Mesodermal cell (in vitro differentiated cells): ENCODE data around the gene RXRA.

ENCODE experiments used
- H3K27ac ChIP-seq: 2 replicates; pipeline ENCODE4 v1.7.0; 2013; ENCODE audit warnings: mild to moderate bottlenecking, low read depth, low read length, moderate library complexity; ENCODE audit not compliant: severe bottlenecking
- H3K36me3 ChIP-seq: 2 replicates; pipeline ENCODE4 v1.7.1; 2013; ENCODE audit warnings: mild to moderate bottlenecking, low read length, moderate library complexity; ENCODE audit not compliant: control insufficient read depth, insufficient read depth
- H3K4me1 ChIP-seq: one replicate; pipeline ENCODE4 v1.7.1; 2013; ENCODE audit warnings: mild to moderate bottlenecking, low read length; ENCODE audit not compliant: insufficient read depth, control insufficient read depth, poor library complexity, severe bottlenecking
- H3K4me3 ChIP-seq: 2 replicates; pipeline ENCODE4 v1.7.0; 2013; ENCODE audit warnings: low read length, control low read depth, mild to moderate bottlenecking; ENCODE audit not compliant: insufficient read depth, poor library complexity, severe bottlenecking; ENCODE audit errors: extremely low read depth
- H3K9me3 ChIP-seq: 2 replicates; pipeline ENCODE4 v1.7.1; 2013; ENCODE audit warnings: mild to moderate bottlenecking, low read length, moderate library complexity; ENCODE audit not compliant: control insufficient read depth
- WGBS, 2 experiments: methylation state at CpG; one replicate each; pipeline ENCODE4 v1.1.5; 2013; ENCODE audit warnings: missing lambda C conversion rate in 2 of 2; ENCODE audit not compliant: insufficient coverage in 2 of 2; 5-methylcytosine and 5-hydroxymethylcytosine counted together

RXRA gene

GRCh38 chr9:134433101-134433500, 106.8 kb downstream of the RXRA start:
- peaks cover 38% of the 10 kb centered on the region for H3K36me3 ChIP-seq
- H3K4me3 ChIP-seq, result no peak overlapping the region
- no peak overlapping the region for H3K27ac ChIP-seq
- no peaks in the 10 kb centered on the region for H3K9me3 ChIP-seq
- no peaks in the 10 kb centered on the region for H3K4me1 ChIP-seq
- WGBS, 2 experiments, result 98% methylated on average over 14 of the region's 14 CpGs

- no peak overlapping the region for H3K4me3 ChIP-seq
- 95 to 96% methylated on average over 19 to 20 of the region's 30 CpGs for WGBS, 2 experiments
- H3K27ac ChIP-seq, result no peak overlapping the region
- no peaks in the 10 kb centered on the region for H3K9me3 ChIP-seq
- no peaks in the 10 kb centered on the region for H3K4me1 ChIP-seq
- peaks cover 33% of the 10 kb centered on the region for H3K36me3 ChIP-seq
Measured at GRCh38 chr9:134433909-134434882, 107.9 kb downstream of the RXRA start.

GRCh38 chr9:134434894-134435506, 108.7 kb downstream of the RXRA start:
- WGBS, 2 experiments, result 80 to 83% methylated on average over 13 to 14 of the region's 17 CpGs
- Histone ChIP-seq H3K4me1 (no peaks in the 10 kb centered on the region), H3K9me3 (no peaks in the 10 kb centered on the region), H3K36me3 (peaks cover 30% of the 10 kb centered on the region), H3K4me3 (no peak overlapping the region), H3K27ac (peak overlapping the region; percentile 36)

GRCh38 chr9:134435550-134436378, 109.5 kb downstream of the RXRA start:
- 93 to 95% methylated on average over 17 of the region's 17 CpGs for WGBS, 2 experiments
- peak overlapping the region; percentile 2 for H3K27ac ChIP-seq
- H3K36me3 ChIP-seq, result peaks cover 30% of the 10 kb centered on the region
- H3K4me1 ChIP-seq, result no peaks in the 10 kb centered on the region
- no peak overlapping the region for H3K4me3 ChIP-seq
- H3K9me3 ChIP-seq, result no peaks in the 10 kb centered on the region

GRCh38 chr9:134436379-134436762, 110.1 kb downstream of the RXRA start:
- Histone ChIP-seq H3K4me3 (no peak overlapping the region), H3K36me3 (peaks cover 24% of the 10 kb centered on the region), H3K4me1 (no peaks in the 10 kb centered on the region), H3K27ac (peak overlapping the region; percentile 2), H3K9me3 (no peaks in the 10 kb centered on the region)
- WGBS, 2 experiments, result 83 to 89% methylated on average over 12 of the region's 12 CpGs

GRCh38 chr9:134436911-134437310, 110.7 kb downstream of the RXRA start:
- Histone ChIP-seq H3K27ac (no peak overlapping the region), H3K36me3 (peaks cover 23% of the 10 kb centered on the region), H3K4me1 (no peaks in the 10 kb centered on the region), H3K9me3 (no peaks in the 10 kb centered on the region), H3K4me3 (no peak overlapping the region)
- 88 to 93% methylated on average over 11 to 12 of the region's 13 CpGs for WGBS, 2 experiments

- Histone ChIP-seq H3K27ac (no peak overlapping the region), H3K36me3 (peaks cover 23% of the 10 kb centered on the region), H3K9me3 (no peaks in the 10 kb centered on the region), H3K4me3 (no peak overlapping the region), H3K4me1 (peaks cover 4% of the 10 kb centered on the region)
- 76 to 77% methylated on average over 23 to 26 of the region's 31 CpGs for WGBS, 2 experiments
Measured at GRCh38 chr9:134437403-134438194, 111.3 kb downstream of the RXRA start.

- peaks cover 23% of the 10 kb centered on the region for H3K36me3 ChIP-seq
- H3K27ac ChIP-seq, result no peak overlapping the region
- peaks cover 7% of the 10 kb centered on the region for H3K4me1 ChIP-seq
- no peak overlapping the region for H3K4me3 ChIP-seq
- WGBS, 2 experiments, result 88 to 89% methylated on average over 13 to 17 of the region's 19 CpGs
- no peaks in the 10 kb centered on the region for H3K9me3 ChIP-seq
Measured at GRCh38 chr9:134438195-134438788, 112.0 kb downstream of the RXRA start.

- Histone ChIP-seq H3K4me1 (peaks cover 7% of the 10 kb centered on the region), H3K36me3 (peaks cover 12% of the 10 kb centered on the region), H3K4me3 (no peak overlapping the region), H3K9me3 (no peaks in the 10 kb centered on the region), H3K27ac (no peak overlapping the region)
- 94 to 97% methylated on average over 19 to 21 of the region's 23 CpGs for WGBS, 2 experiments
Measured at GRCh38 chr9:134439368-134439784, 113.1 kb downstream of the RXRA start.
